H1 (cell line): ENCODE results near the gene TMEM131L. TPM values are rescaled to one million over a fixed set of nuclear protein-coding genes. Genes with fewer than 3 reads are reported as not detected.

Experiments used
- ATF3 ChIP-seq: IDR thresholded peaks from 2 replicates; pipeline ENCODE4 v1.6.1; 2011; ENCODE audit warnings: low read depth, mild to moderate bottlenecking, low read length; ENCODE audit not compliant: insufficient read depth
- FOSL1 ChIP-seq: IDR thresholded peaks from 2 replicates; pipeline ENCODE4 v1.6.1; 2011; ENCODE audit warnings: mild to moderate bottlenecking, low read depth, low read length, moderate library complexity; ENCODE audit not compliant: insufficient read depth
- GABPA ChIP-seq: IDR thresholded peaks from 2 replicates; pipeline ENCODE4 v1.6.1; 2011; ENCODE audit warnings: mild to moderate bottlenecking, low read length, moderate library complexity, borderline replicate concordance; ENCODE audit not compliant: insufficient read depth
- NANOG ChIP-seq: IDR thresholded peaks from 2 replicates; pipeline ENCODE4 v1.6.1; 2011; ENCODE audit warnings: low read length, low read depth, mild to moderate bottlenecking, inconsistent platforms; ENCODE audit not compliant: insufficient read depth, poor library complexity, severe bottlenecking
- POLR2AphosphoS5 ChIP-seq: IDR thresholded peaks from 2 replicates; pipeline ENCODE4 v1.6.1; 2011; ENCODE audit warnings: low read depth, low read length
- POU5F1 ChIP-seq: IDR thresholded peaks from 2 replicates; pipeline ENCODE4 v1.6.1; 2011; ENCODE audit warnings: low read depth, mild to moderate bottlenecking, low read length, moderate library complexity
- RAD21 ChIP-seq, 2 experiments: IDR thresholded peaks in 1 of 2; conservative IDR thresholded peaks in 1 of 2; 2 replicates each; pipeline ENCODE4 v1.6.1; 2011; ENCODE audit warnings: low read depth in 2 of 2, low read length in 2 of 2, improper control_type of control experiment in 1 of 2, inconsistent platforms in 1 of 2, mild to moderate bottlenecking in 1 of 2, moderate library complexity in 1 of 2
- RFX5 ChIP-seq: IDR thresholded peaks from 2 replicates; pipeline ENCODE4 v1.6.1; 2011; ENCODE audit warnings: low read depth, low read length, improper control_type of control experiment, borderline replicate concordance
- RNF2 ChIP-seq: fragments of 200-900, 300-1000 bp; sonication (generic); IDR thresholded peaks from 2 replicates; pipeline ENCODE4 v1.7.1; 2016; ENCODE audit warnings: borderline replicate concordance, low read depth, mild to moderate bottlenecking, antibody characterized with exemption, low read length; ENCODE audit not compliant: poor library complexity, severe bottlenecking; ENCODE audit errors: missing control alignments
- TAF1 ChIP-seq: IDR thresholded peaks from 2 replicates; pipeline ENCODE4 v1.6.1; 2011; ENCODE audit warnings: mild to moderate bottlenecking, low read depth, low read length
- TCF12 ChIP-seq: IDR thresholded peaks from 2 replicates; pipeline ENCODE4 v1.6.1; 2011; ENCODE audit warnings: low read depth, mild to moderate bottlenecking, low read length
- polyA plus RNA-seq, 7 experiments: library from polyadenylated mRNA; depleted of rRNA in 3 of 7; stranded (reverse) in 5 of 7; unstranded in 2 of 7; fragments of >200 nt in 5 of 7; fragments of 200-250 nt in 2 of 7; gene quantifications; 1 replicate in 5 of 7; 2 replicates in 1 of 7; 4 replicates in 1 of 7; pipeline versions ENCODE4 v1.2.1 to v1.2.3, GENCODE V29; 2011 to 2013; ENCODE audit warnings: missing spikeins in 2 of 7, mixed read lengths in 2 of 7
- total RNA-seq: library from RNA; stranded (reverse); fragmentation: NEBNext Ultra II Directional; extraction: Animal tissue kit (Norgen Biotek cat#: 25700); gene quantifications from 2 replicates; pipeline ENCODE4 v1.2.1, GENCODE V29; 2021
- TF ChIP-seq, protein P1 (sequence below), 3 experiments: IDR thresholded peaks; 1 replicate in 2 of 3; 2 replicates in 1 of 3; pipeline versions ENCODE4 v1.5.1 to v1.6.1; 2011; ENCODE audit warnings: low read length in 3 of 3, mild to moderate bottlenecking in 3 of 3, inconsistent platforms in 2 of 3, low read depth in 1 of 3, moderate library complexity in 1 of 3; ENCODE audit not compliant: insufficient read depth in 1 of 3; ENCODE audit errors: control extremely low read depth in 1 of 3

The TMEM131L gene
- total and polyA plus RNA-seq, 2 of the 8 experiments (the other 6 are each of a cell fraction or from before 2014, with no cell fraction given) = 14.3 to 26.1 TPM

- TF ChIP-seq, protein P1, sequence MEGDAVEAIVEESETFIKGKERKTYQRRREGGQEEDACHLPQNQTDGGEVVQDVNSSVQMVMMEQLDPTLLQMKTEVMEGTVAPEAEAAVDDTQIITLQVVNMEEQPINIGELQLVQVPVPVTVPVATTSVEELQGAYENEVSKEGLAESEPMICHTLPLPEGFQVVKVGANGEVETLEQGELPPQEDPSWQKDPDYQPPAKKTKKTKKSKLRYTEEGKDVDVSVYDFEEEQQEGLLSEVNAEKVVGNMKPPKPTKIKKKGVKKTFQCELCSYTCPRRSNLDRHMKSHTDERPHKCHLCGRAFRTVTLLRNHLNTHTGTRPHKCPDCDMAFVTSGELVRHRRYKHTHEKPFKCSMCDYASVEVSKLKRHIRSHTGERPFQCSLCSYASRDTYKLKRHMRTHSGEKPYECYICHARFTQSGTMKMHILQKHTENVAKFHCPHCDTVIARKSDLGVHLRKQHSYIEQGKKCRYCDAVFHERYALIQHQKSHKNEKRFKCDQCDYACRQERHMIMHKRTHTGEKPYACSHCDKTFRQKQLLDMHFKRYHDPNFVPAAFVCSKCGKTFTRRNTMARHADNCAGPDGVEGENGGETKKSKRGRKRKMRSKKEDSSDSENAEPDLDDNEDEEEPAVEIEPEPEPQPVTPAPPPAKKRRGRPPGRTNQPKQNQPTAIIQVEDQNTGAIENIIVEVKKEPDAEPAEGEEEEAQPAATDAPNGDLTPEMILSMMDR (IDR thresholded peaks at IDR 0.05; ENCODE audit: control extremely low read depth in 1 of 3, insufficient read depth in 1 of 3, low read depth in 1 of 3, low read length in 3 of 3) = no peak
- TF ChIP-seq ATF3 (no peak), POLR2AphosphoS5 (no peak), RFX5 (no peak), RAD21 (IDR thresholded peaks at IDR 0.05 in 1 of 2, conservative IDR thresholded peaks at IDR 0.05 in 1 of 2; ENCODE audit: low read depth in 2 of 2, low read length in 2 of 2) (no peak), NANOG (no peak), GABPA (no peak), FOSL1 (no peak), TCF12 (no peak), POU5F1 (no peak), TAF1 (peak; percentile 14; the same call in 1 of the 2 replicates), RNF2 (peak; percentile 62)
Measured at GRCh38 chr4:153684182-153684970, 218.2 kb downstream of the TMEM131L start, which contains the start of gene TLR2 (continued).
